Coronary artery (tissue), 2 donors: ENCODE results near the gene RFTN1.
A peak's percentile ranks its signal among the peaks of the same experiment; 100 is the strongest.

Source experiments
- DNase-seq: peaks from one replicate; pipeline ENCODE4 v3.0.0-alpha.2; 2017; ENCODE audit warnings: low spot score
- H3K27ac ChIP-seq, 2 donors: fragments of 200-600 bp; sonication (generic); one replicate each; pipeline ENCODE4 v1.5.1; 2016 to 2019
- H3K4me3 ChIP-seq: fragments of 200-600 bp; sonication (generic); 2 replicates; pipeline ENCODE4 v1.5.1; 2016; ENCODE audit warnings: mild to moderate bottlenecking, moderate library complexity
- CTCF ChIP-seq: fragments of 200-600 bp; sonication (generic); IDR thresholded peaks from one replicate; pipeline ENCODE4 v1.5.1; 2019; ENCODE audit warnings: antibody characterized with exemption

The RFTN1 gene

GRCh38 chr3:16290007-16290826 is 223.3 kb downstream of the RFTN1 start:
- Histone ChIP-seq H3K27ac (no peak overlapping the region), H3K4me3 (no peak overlapping the region)
- DNase-seq, result no peak
- peak; percentile 47 for TF ChIP-seq CTCF

- DNase-seq, result no peak
- TF ChIP-seq CTCF, result no peak
- H3K27ac ChIP-seq, result peak overlapping the region; percentile 40 to 42
- H3K4me3 ChIP-seq, result no peak overlapping the region
Observed at GRCh38 chr3:16289144-16289889, 224.2 kb downstream of the RFTN1 start.

- no peak overlapping the region for H3K4me3 ChIP-seq
- TF ChIP-seq CTCF, result no peak
- H3K27ac ChIP-seq, result peak overlapping the region in 1 of 2 donors; percentile 42
- DNase-seq, result no peak
Observed at GRCh38 chr3:16288664-16289063, 224.8 kb downstream of the RFTN1 start.

GRCh38 chr3:16286751-16287543 is 226.6 kb downstream of the RFTN1 start:
- DNase-seq, result no peak
- TF ChIP-seq CTCF, result no peak
- H3K4me3 ChIP-seq, result no peak overlapping the region
- no peak overlapping the region for H3K27ac ChIP-seq

- no peak overlapping the region for H3K4me3 ChIP-seq
- no peak overlapping the region for H3K27ac ChIP-seq
- no peak for TF ChIP-seq CTCF
- no peak for DNase-seq
Observed at GRCh38 chr3:16286161-16286560, 227.3 kb downstream of the RFTN1 start.

GRCh38 chr3:16284633-16285032 is 228.9 kb downstream of the RFTN1 start:
- H3K4me3 ChIP-seq, result no peak overlapping the region
- no peak overlapping the region for H3K27ac ChIP-seq
- no peak for DNase-seq
- no peak for TF ChIP-seq CTCF
